KMS-11 (cell line): ENCODE data around the gene TMEM131L.

Experiments
- H2AFZ ChIP-seq: fragments of 200-600 bp; sonication (generic); 2 replicates; pipeline ENCODE4 v1.6.1; 2016; ENCODE audit warnings: antibody characterized with exemption, mixed run types, low read depth
- H3K27ac ChIP-seq: fragments of 200-600 bp; sonication (generic); 2 replicates; pipeline ENCODE4 v1.6.1; 2016; ENCODE audit warnings: mild to moderate bottlenecking, mixed run types
- H3K27me3 ChIP-seq: fragments of 200-600 bp; sonication (generic); 2 replicates; pipeline ENCODE4 v1.6.1; 2017; ENCODE audit warnings: mild to moderate bottlenecking, low read depth, mixed run types, moderate library complexity; ENCODE audit not compliant: insufficient read depth
- H3K36me3 ChIP-seq: fragments of 200-600 bp; sonication (generic); 2 replicates; pipeline ENCODE4 v1.6.1; 2017; ENCODE audit warnings: mild to moderate bottlenecking, mixed run types; ENCODE audit not compliant: insufficient read depth
- H3K4me1 ChIP-seq: fragments of 200-600 bp; sonication (generic); 2 replicates; pipeline ENCODE4 v1.6.1; 2016; ENCODE audit warnings: mild to moderate bottlenecking, low read depth, mixed run types; ENCODE audit not compliant: poor library complexity, severe bottlenecking
- H3K4me2 ChIP-seq: fragments of 200-600 bp; sonication (generic); 2 replicates; pipeline ENCODE4 v1.7.0; 2016; ENCODE audit warnings: mild to moderate bottlenecking, mixed run types
- H3K4me3 ChIP-seq: fragments of 200-600 bp; sonication (generic); IDR thresholded peaks from 2 replicates; pipeline ENCODE4 v1.6.1; 2017; ENCODE audit warnings: low read depth, low read length, mixed read lengths; ENCODE audit not compliant: insufficient read depth
- H3K79me2 ChIP-seq: fragments of 200-600 bp; sonication (generic); 2 replicates; pipeline ENCODE4 v1.6.1; 2016; ENCODE audit warnings: low read depth, mixed run types; ENCODE audit not compliant: insufficient read depth
- H3K9ac ChIP-seq: fragments of 200-600 bp; sonication (generic); 2 replicates; pipeline ENCODE4 v1.6.1; 2016; ENCODE audit warnings: mild to moderate bottlenecking, mixed run types
- H4K20me1 ChIP-seq: fragments of 200-600 bp; sonication (generic); 2 replicates; pipeline ENCODE4 v1.6.1; 2016; ENCODE audit warnings: mild to moderate bottlenecking, mixed run types; ENCODE audit not compliant: insufficient read depth
- TF ChIP-seq, protein P1 (sequence below): fragments of 200-600 bp; sonication (generic); conservative IDR thresholded peaks from 2 replicates; pipeline ENCODE4 v1.6.1; 2017; ENCODE audit warnings: low read depth, mild to moderate bottlenecking, antibody characterized with exemption, low read length, moderate library complexity, mixed read lengths

Gene TMEM131L

DNA sequence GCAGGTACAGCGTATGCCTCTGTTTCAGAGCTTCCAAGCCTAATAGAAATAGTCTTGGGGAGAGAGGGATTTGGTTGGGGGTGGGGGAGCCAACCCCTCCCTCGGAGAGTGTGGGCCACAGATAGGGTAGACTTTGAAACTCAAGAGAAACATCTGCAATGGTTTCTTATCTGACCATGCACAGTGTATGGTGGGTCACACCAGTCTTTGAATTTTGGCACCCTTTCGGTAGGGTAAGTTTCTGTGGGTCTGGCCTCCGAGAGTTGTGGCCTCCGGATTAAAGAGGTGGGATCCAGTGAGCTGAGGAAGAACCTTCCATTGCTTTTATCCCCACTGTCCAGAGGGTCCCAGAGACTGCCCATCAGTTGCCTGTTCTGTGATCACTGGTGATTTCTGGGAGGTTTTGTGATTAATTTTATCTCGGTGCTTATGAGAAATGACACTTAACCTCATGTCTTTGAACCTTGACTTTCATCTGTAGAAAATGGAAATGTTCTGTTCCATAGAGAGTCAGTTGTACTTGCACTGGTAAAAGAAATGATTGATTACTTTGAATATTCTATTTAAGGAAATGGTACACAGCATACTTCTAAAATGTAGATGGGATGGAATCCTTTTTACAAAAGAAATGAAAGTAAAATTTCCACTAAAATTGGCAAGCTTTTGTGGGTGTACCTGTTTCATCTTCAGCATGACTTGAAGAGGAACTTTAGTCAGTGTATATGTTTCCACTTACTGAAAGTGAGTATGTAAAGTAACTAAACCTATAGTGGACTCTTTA lies 62.7 kb downstream of the TMEM131L start:
- no peak overlapping the region for H2AFZ ChIP-seq
- TF ChIP-seq, protein P1, sequence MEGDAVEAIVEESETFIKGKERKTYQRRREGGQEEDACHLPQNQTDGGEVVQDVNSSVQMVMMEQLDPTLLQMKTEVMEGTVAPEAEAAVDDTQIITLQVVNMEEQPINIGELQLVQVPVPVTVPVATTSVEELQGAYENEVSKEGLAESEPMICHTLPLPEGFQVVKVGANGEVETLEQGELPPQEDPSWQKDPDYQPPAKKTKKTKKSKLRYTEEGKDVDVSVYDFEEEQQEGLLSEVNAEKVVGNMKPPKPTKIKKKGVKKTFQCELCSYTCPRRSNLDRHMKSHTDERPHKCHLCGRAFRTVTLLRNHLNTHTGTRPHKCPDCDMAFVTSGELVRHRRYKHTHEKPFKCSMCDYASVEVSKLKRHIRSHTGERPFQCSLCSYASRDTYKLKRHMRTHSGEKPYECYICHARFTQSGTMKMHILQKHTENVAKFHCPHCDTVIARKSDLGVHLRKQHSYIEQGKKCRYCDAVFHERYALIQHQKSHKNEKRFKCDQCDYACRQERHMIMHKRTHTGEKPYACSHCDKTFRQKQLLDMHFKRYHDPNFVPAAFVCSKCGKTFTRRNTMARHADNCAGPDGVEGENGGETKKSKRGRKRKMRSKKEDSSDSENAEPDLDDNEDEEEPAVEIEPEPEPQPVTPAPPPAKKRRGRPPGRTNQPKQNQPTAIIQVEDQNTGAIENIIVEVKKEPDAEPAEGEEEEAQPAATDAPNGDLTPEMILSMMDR, result no peak
- no peak overlapping the region for H3K4me3 ChIP-seq
- no peaks in the 10 kb centered on the region for H4K20me1 ChIP-seq
- H3K4me1 ChIP-seq, result peaks cover 10% of the 10 kb centered on the region
- H3K9ac ChIP-seq, result no peak overlapping the region
- H3K27ac ChIP-seq, result no peak overlapping the region
- no peaks in the 10 kb centered on the region for H3K36me3 ChIP-seq
- peak overlapping the region; percentile 12; the same call in 1 of the 2 replicates for H3K4me2 ChIP-seq
- no peaks in the 10 kb centered on the region for H3K27me3 ChIP-seq
- no peaks in the 10 kb centered on the region; the same call in 1 of the 2 replicates for H3K79me2 ChIP-seq

DNA sequence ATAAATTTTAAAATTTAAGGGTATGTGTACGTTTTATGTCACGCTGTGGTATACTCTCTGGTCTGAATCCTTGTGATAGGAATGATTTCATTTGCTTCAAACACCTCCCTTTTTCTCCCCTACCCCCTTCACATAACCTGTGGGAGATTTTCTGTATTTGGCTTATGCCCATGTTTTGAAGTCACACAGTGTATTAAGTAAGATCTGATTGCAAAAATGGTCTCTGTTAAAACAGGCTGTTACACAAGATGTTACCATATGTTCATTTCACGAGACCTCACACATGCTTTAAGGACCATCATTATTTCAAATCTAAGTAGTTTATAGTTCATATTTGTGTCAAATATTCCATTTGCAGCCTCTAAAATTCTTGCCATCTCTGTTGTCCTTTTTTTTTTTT lies 63.5 kb downstream of the TMEM131L start:
- H3K27me3 ChIP-seq, result no peaks in the 10 kb centered on the region
- H4K20me1 ChIP-seq, result no peaks in the 10 kb centered on the region
- TF ChIP-seq, protein P1, result no peak
- no peak overlapping the region for H3K27ac ChIP-seq
- peaks cover 10% of the 10 kb centered on the region for H3K4me1 ChIP-seq
- H2AFZ ChIP-seq, result no peak overlapping the region
- H3K4me3 ChIP-seq, result no peak overlapping the region
- no peak overlapping the region for H3K9ac ChIP-seq
- H3K4me2 ChIP-seq, result no peak overlapping the region
- H3K79me2 ChIP-seq, result no peaks in the 10 kb centered on the region; the same call in 1 of the 2 replicates
- no peaks in the 10 kb centered on the region for H3K36me3 ChIP-seq

DNA sequence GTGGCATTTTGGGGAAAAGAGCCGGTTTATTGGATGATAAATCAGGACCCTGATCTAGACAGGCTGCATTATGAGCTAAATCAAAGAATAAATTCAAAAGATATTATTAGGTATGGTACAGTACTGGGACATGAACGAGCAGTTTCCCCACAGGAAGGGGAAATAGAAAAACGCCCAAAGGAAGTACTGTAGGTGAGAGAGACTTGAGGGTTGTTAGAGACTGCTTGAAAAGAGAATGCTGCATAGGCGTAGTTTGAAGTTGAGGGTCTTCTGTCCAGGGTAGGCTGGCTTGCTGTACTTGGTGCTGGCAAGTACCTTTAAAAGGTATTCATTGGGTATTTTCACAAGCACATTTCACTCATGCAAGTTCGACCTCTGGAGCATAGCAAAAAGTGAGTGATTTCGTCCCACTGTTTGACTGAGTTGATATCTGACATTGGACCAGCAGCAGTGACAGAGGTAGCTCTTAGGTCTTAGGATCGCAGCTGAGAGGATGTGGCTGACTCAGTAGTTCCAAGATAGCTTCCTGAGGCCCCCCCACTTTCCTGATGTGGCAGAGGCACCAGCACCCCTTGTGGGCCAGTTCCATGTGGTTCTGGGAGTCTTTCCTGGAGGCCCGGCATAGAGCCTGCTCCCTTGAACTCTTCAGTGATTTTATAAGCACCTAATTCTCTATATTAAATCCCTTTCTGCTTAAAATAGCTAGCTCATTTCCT lies 64.3 kb downstream of the TMEM131L start:
- Histone ChIP-seq H2AFZ (no peak overlapping the region), H3K27me3 (no peaks in the 10 kb centered on the region), H3K4me3 (no peak overlapping the region), H3K27ac (no peak overlapping the region), H4K20me1 (no peaks in the 10 kb centered on the region), H3K4me1 (peaks cover 10% of the 10 kb centered on the region), H3K79me2 (no peaks in the 10 kb centered on the region; the same call in 1 of the 2 replicates), H3K36me3 (no peaks in the 10 kb centered on the region), H3K4me2 (no peak overlapping the region), H3K9ac (no peak overlapping the region)
- TF ChIP-seq, protein P1, result no peak

DNA sequence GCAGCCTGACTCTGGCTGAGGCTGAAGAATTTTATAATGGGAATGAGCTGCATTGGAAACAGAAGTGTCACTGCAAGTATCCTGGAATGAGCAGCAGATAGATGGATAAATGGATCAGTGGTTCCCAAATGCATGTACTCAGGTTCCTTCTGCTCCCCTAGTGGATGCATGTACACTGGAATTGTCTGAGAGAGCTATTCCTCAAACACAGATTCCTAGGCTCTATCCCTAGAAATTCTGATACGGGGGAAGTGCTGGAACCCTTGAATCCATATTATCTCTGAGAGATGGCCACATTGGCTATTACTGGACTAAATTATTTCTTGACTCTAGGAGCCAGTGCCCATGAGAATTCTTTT lies 64.8 kb downstream of the TMEM131L start:
- no peak overlapping the region for H3K27ac ChIP-seq
- no peaks in the 10 kb centered on the region; the same call in 1 of the 2 replicates for H3K79me2 ChIP-seq
- no peak overlapping the region for H3K4me2 ChIP-seq
- H3K27me3 ChIP-seq, result no peaks in the 10 kb centered on the region
- no peak overlapping the region for H3K4me3 ChIP-seq
- TF ChIP-seq, protein P1, result no peak
- H4K20me1 ChIP-seq, result no peaks in the 10 kb centered on the region
- H3K9ac ChIP-seq, result no peak overlapping the region
- H3K36me3 ChIP-seq, result no peaks in the 10 kb centered on the region
- H3K4me1 ChIP-seq, result peaks cover 10% of the 10 kb centered on the region
- H2AFZ ChIP-seq, result no peak overlapping the region
